G401.6 (cell line): ENCODE measurements around the gene SS18L1.

Experiments
- FAIRE-seq: peaks from 2 replicates; lab custom pipeline; 2012; peaks lifted over from hg19 to GRCh38; lab: Jason Lieb, UNC

Gene SS18L1

DNA sequence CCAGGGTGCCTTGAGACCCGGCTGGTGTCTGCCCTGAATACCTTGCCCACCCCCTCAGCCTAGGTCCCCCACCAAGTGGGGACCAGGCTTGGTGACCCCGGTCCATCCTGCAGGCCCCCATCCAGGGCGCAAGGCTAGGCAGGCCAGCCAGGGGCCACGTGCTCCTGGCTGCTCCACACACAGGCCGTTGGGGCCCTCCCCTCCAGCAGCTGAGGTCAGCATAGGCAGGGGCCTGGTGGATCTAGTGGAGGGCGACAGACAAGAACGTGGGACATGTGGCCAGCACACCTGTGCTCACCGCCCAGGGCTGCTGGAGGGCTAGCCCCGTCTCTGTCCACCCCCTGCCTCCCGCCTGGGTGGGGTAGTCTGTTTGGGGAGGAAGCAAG is 84.0 kb downstream of the SS18L1 start:
- FAIRE-seq = no peak

DNA sequence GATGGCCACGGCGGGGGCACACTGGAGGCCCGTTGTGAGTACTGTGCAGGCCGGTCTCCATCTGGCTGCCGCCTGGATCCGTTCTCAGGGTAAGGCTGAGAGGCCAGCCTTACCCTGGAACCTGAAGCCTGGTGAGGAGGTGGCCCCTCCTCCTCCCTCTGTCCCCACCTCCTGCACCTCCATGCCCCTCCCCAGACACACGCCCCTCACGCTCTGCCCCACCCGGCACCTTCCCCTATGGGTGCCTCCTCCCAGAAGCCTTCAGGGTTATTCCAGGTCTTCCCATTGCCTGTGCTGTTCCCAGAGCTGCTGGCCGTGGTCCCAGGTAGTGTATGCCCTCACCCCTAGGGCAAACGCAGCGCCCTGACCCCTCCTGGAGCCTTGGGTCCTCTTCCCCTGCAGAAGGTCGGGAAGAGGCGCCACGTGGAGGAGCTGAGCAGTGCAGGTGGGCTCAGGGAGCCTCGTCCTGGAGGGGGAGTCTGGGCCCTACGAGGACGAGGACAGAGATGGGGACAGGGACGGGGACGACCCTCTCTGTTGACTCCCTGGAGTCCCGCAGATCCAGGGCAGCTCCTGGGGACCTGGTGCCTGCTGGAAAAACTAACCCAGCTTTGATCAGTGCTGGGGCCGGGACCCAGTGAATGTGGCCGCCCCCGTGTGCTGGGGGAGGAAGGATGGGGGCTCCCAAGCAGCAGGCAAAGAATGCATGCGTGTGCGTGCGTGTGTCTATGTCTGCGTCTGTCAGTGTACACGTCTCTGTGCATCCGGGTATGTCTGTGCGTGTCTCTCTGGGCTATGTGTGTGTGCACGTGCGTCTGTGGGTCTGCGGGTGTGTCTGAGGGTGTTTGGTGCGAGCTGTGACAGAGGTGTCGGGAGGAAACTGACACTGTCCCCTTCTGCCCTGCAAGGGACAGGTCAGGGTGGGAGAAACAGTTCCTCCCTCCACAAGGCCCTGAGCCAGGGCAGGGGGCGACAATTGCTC is 84.7 kb downstream of the SS18L1 start:
- no peak for FAIRE-seq

- FAIRE-seq = no peak
These were observed 85.5 kb downstream of the SS18L1 start for GRCh38 chr20:62228982-62229545.

- FAIRE-seq = no peak
These were observed 86.1 kb downstream of the SS18L1 start for GRCh38 chr20:62229667-62230066.

GRCh38 chr20:62230276-62230675 is 86.7 kb downstream of the SS18L1 start:
- no peak for FAIRE-seq

DNA sequence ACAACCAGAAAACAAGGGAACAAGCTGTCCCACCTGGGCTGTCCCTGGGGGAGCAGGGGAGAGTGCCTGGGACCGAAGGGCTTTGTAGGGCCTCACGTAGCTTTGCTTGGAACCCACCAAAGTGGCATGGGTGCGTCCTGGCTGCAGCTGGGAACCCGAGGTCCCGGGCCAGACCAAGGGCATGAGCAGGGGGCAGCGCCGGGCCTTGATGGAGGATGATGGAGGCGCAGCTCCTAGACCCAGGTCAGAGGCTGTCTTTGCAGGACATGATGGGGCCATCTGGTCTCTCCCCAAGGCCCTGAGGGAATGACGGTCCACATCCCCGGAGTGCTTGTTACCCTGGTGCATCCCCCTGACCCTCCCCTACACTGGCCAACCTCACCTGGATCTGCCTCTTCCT is 87.1 kb downstream of the SS18L1 start:
- FAIRE-seq = no peak

- no peak for FAIRE-seq
These were observed 87.7 kb downstream of the SS18L1 start for GRCh38 chr20:62231292-62231691.
